NCI-H748 (cell line): ENCODE data around the gene KLF11.
A peak's percentile ranks its signal among the peaks of the same experiment; 100 is the strongest.
"Not testable (repeated sequence)": the region's sequence is repeated elsewhere in the genome, so short reads cannot be mapped to it uniquely, and the experiment has no call there.

Experiments
- DNase-seq: peaks from one replicate; lab custom pipeline; 2025; ENCODE audit not compliant: unreplicated experiment; lab: John Stamatoyannopoulos, UW

The KLF11 gene

DNA sequence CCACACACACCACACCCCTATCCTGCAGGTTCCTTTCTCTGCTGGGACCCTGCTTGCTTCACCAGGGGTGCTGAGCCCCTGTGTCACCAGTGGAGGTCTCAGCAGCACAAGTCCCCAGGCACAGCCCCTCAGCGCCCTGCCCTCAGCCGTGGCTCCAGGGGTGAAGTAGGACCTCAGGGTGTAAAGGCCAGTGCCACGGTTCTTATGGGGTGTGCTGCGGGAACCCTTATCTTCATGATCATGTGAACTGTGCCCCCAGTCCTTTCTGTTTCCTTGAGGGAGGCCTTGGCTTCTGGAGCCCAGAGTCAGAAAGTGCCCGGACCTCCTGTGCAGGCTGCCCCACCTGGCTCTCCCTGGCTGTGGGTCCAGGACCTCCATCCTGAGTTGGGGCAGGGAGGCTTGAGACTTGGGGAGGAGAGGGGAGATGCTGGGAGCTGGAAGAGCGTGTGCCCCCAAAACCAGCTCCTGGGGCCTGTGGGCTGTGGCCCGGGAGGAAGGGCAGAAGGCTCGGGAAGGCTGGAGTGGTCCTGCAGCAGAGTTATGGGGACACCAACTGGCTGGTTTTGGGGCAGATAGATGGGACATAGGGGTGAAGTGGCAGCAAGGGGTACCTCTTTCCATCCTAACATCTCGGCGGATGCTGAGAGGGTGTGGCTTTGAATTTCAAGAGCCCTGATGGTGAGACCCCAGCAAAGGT lies 20.2 kb upstream of the KLF11 start:
- DNase-seq = no peak

GRCh38 chr2:10026940-10027569 lies 16.3 kb upstream of the KLF11 start:
- DNase-seq = no peak

DNA sequence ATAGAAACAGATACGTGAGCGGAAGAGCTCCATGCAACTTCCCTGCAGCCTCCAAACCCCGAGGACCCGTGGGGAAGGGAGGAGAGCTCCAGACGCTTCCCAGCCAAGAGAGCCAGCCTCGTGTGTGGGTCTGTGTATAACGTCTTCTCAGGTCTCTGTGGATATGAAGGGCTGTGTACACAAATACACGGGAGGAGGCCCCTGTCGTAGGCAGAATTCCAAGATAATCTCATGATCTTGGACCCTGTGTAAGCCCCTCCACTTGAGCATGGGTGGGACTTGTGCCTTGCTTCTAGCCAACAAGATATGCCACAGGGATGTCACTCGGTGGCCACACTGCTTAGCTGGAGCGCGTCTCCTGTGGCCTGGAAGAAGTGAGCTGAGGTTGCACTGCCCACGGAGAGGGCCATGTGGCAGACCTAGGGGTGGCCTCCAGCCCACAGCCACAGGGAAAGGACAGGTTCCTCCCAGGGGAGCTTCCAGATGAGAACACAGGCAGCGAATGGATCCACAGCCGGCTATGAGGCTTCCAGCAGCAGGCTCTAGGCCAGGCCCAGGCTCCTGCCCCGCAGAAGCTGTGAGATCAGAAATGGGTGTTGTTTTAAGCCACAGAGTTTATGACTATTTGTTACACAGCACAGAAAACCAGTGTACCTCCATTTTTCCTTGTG lies 15.6 kb upstream of the KLF11 start:
- no peak for DNase-seq

DNA sequence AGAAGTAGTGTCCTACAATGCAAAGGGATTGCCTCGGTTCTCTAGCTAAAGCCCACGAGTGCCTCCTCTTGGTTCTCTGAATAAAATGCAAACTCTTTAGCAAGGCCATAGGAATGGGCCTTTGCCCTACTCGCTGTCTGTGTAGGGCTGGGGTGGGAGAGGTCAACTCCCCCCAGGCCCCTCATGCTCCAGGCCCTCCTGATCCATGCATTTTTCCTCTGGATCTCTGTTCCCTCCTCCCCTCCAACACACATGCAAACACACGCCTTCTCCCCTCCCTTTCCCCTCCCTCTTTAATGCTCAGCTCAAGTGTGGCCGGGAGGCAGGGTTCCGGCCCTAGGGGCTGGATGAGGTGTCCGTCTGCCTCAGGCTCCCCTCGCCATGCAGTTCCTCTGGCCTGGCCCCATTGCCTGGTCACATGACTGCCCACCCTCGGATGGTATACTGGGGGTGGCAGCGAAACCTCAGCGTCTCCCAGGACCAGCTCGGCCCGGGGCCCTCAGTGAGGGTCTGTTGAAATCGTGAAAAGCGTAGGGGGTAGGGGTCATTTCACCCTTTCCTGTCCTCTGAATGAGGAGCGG lies 14.9 kb upstream of the KLF11 start:
- DNase-seq = no peak

GRCh38 chr2:10028988-10029874 lies 14.1 kb upstream of the KLF11 start:
- peak; percentile 56 for DNase-seq

DNA sequence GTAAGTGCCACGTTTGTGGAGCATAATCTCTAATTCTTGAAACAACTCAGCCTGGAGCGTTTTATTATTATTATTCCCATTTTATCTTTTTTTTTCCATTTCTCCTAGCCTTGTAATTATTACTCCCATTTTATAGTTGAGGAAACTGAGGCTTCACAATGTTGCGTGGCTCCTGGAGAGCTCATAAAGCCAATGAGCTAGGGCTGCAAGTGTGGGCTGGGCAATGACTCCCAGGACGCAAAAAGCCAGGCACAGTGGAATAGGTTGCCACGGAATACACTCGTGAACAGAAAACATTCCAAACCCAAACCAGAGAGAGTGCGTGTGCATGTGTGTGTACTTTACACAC lies 13.5 kb upstream of the KLF11 start:
- DNase-seq = no peak

- no peak for DNase-seq
Measured at GRCh38 chr2:10030311-10030736, 13.0 kb upstream of the KLF11 start.

- DNase-seq = not testable (repeated sequence)
Measured at GRCh38 chr2:10030798-10031197, 12.6 kb upstream of the KLF11 start.

GRCh38 chr2:10031886-10032745 lies 11.2 kb upstream of the KLF11 start:
- no peak for DNase-seq

DNA sequence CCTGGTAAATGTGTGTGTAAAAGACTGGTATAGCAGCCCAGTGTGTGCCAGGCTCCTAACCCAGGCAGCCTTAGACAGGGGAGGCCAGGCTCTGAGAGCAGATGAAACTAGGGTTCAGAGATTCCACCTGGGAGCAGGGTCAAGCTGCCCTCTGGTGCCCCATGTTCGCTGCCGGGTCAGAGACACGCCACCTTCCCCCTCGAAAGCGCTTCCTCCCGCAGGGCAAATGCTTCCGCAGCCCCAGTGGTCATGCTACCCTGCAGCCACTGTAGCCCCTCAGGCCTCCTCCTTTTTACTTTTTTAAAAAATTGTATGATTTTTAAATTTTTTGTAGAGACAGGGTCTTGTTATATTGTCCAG lies 10.6 kb upstream of the KLF11 start:
- DNase-seq = no peak

DNA sequence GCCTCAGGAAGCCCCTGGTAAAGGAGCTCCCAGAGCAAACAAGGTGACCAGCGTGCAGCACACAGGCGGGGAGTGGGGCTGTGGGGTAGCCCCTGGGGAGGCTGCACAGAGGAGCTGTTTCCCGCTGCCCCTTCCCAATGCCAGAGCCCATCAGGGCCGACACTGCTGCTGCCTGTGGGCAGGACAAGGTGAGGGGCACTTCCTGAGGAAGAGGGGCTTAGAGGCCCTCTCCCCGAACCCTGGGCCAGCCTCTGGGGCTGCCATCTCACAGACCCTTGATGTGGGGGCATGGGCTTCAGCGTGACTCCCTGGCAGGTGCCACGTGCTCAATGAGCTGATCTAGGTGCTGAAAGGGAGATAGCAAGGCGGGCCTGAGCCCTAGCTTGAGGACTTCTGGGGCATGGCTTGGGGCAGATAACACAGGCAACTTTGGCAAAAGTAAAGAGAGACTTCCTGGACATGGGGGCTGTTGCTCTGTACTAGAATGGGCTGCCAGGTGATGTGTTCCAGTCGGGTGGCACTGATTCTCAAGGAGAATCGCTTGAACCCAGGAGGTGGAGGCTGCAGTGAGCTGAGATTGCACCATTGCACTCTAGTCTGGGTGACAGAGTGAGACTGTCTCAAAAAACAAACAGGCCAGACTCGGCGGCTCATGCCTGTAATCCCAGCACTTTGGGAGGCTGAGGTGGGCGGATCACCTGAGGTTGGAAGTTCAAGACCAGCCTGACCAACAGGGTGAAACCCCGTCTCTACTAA lies 9.9 kb upstream of the KLF11 start:
- DNase-seq = no peak

- DNase-seq = no peak
Measured at GRCh38 chr2:10034333-10035052, 8.9 kb upstream of the KLF11 start.

- DNase-seq = no peak
Measured at GRCh38 chr2:10035053-10035422, 8.3 kb upstream of the KLF11 start.

DNA sequence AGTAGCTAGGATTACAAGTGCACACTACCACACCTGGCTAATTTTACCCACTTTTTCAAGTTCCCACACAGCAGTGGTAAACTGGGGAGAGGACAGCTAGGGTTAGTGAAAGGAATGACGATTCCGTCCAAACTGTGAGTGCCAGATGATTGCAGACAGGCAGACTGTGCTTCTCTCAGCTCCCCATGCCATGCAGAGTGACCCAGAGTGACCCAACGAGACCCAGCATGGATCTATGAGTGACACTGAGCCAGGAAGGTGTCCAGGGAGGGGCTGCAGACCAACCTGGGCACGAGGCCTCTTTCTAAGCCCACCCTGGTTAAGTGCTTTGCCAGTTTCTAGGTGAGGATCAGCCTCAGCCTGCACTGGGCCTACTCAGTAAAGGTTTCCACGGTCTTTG lies 7.7 kb upstream of the KLF11 start:
- no peak for DNase-seq

- peak; percentile 21 for DNase-seq
Measured at GRCh38 chr2:10036095-10036884, 7.1 kb upstream of the KLF11 start.

DNA sequence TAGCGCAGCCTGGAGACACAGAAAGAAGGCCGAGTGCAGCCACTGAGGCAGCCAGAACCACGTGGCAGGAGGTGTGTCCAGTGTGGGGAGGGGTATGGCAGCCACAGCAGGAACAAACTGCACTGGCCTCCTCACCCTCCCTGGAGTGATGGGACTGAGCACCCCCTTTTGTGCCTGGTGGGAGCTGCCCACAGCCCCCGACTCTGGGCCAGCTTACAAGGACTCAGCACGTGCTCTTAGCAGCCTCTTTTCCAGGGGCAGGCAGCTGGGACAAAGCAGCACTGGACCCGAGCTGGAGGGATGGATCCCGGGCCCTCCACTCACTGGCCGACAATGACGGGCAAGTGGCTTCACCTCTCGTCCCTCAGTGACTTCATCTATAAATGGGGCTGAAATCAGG lies 5.2 kb upstream of the KLF11 start:
- no peak for DNase-seq

GRCh38 chr2:10038716-10039115 lies 4.6 kb upstream of the KLF11 start:
- no peak for DNase-seq
